Activated naive CD4-positive, alpha-beta T cell treated with anti-CD3 and anti-CD28 coated beads, Interleukin-2, amount 50 U/mL, for 16 hours (primary cell): ENCODE measurements around the gene CEBPZ.
"Not testable (repeated sequence)": the region's sequence is repeated elsewhere in the genome, so short reads cannot be mapped to it uniquely, and the experiment has no call there.

Experiments
- DNase-seq: peaks from one replicate; pipeline ENCODE4 v3.0.0-alpha.2; 2020

CEBPZ gene, protein sequence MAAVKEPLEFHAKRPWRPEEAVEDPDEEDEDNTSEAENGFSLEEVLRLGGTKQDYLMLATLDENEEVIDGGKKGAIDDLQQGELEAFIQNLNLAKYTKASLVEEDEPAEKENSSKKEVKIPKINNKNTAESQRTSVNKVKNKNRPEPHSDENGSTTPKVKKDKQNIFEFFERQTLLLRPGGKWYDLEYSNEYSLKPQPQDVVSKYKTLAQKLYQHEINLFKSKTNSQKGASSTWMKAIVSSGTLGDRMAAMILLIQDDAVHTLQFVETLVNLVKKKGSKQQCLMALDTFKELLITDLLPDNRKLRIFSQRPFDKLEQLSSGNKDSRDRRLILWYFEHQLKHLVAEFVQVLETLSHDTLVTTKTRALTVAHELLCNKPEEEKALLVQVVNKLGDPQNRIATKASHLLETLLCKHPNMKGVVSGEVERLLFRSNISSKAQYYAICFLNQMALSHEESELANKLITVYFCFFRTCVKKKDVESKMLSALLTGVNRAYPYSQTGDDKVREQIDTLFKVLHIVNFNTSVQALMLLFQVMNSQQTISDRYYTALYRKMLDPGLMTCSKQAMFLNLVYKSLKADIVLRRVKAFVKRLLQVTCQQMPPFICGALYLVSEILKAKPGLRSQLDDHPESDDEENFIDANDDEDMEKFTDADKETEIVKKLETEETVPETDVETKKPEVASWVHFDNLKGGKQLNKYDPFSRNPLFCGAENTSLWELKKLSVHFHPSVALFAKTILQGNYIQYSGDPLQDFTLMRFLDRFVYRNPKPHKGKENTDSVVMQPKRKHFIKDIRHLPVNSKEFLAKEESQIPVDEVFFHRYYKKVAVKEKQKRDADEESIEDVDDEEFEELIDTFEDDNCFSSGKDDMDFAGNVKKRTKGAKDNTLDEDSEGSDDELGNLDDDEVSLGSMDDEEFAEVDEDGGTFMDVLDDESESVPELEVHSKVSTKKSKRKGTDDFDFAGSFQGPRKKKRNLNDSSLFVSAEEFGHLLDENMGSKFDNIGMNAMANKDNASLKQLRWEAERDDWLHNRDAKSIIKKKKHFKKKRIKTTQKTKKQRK

DNA sequence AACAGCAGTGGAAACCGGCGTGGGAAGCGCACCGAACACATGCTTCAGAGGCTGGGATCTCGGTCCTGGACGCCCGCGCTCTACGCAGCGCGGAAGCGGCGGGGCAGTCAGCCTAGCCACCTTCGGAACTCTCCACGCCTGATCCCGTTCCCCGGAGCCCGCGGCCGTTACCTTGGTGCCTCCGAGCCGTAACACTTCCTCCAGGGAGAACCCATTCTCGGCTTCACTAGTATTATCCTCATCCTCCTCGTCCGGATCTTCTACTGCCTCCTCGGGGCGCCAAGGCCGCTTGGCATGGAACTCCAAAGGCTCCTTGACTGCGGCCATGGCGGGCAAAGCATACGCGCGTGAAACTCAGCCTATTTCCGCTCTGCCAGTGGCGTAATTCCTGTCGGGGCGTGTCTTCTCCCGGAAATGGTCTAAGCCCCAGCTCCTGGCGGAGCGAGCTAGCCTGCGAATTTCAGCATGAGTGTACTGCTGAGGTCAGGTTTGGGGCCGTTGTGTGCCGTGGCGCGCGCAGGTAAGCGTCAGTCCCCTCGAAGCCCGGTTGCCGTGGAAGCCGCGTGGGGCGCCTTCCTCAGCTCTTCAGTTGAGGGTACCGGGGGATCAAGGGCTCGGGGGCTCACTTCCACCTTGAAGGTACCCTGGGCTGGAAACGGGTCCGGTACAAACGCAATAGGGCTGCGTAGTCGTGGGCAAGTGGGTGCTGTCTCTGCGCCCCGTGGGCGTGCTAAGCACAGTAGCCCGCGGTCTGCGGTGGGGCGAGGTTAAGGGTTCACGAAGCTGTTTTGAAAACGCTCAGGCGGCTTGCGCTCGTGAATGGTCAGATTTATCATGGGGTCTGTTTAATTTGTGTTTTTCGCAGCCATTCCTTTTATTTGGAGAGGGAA is at the start of gene CEBPZ, which contains the start of gene NDUFAF7:
Gene CEBPZ, minus strand, starts transcription at position 356 of the 890 bp plus-strand sequence. Its CDS starts 29 bp downstream, at position 327.
Gene NDUFAF7, plus strand, starts transcription at position 418 of the 890 bp plus-strand sequence. Its CDS starts 48 bp downstream, at position 466.
- peak; percentile 88 for DNase-seq

DNA sequence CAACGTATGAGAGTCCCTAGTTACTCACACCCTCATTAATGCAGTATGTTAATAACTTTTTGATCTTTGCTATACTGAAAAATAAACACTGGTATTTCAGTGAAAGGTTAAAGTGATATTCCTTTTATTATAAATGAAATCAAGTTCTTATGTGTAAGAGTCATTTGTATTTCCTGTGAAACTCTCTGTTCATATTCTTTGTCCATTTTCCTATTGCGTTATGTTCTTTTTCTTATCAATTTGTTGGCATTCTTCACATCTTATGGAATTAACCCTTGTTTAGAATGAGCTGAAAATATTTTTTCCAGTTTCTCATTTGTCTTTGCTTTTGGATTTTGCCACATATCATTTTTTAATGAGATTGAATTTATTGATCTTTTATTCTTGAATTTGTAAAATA is 44.9 kb upstream of the CEBPZ start:
- DNase-seq: no peak

DNA sequence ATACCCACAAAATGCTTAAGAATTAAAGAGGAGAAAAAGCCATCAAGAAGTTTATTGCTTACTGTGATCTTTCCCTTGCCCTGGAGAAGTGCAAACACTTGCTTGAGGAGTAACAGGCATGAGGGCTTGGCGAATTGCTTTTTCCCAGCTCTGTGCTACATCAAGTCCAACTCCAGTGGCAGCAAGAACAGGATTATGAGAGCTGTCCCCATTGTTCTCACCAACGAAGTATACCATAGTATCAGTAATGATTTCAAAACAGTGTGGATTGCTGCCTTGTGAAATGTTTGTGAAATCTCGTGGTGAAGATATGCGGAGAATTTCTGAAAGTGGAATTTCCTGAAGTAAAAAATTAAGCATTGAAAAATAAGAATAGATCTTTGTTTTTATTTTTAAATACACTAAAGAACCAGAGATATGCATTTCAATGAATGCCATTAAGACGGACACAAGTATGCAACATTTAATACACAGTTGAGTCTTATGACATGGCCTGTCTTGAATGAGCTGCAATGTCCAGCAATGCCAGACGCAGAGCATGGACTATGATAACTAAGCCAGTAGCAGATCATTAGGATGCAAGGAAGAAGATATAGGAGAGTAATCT is 43.1 kb upstream of the CEBPZ start:
- DNase-seq: no peak

DNA sequence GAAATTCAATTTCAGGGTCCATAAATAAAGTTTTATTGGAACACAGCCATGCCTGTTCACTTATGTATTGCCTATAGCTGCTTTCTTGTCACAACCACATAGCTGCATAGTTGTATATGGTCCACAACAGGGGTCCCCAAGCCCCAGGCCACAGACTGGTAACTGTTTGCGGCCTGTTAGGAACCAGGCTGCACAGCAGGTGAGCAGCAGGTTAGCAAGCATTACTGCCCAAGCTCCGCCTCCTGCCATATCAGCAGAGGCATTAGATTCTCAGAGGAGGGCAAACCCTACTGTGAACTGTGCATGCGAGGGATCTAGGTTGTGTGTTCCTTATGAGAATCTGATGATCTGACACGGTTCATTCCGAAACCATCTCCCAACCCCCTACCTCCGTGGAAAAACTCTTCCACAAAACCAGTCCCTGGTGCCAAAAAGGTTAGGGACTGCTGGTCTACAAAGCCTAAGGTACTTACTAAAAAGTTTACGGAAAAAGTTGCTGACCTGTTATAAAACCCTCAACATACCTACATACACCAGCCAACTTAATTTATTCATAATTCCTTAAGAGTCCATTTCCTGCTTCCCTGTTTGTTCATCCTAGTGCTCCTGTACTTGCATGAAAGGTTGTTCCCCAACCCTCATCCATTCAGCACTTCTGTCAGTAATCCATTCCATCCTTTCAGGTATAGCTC is 40.1 kb upstream of the CEBPZ start:
- no peak for DNase-seq

DNA sequence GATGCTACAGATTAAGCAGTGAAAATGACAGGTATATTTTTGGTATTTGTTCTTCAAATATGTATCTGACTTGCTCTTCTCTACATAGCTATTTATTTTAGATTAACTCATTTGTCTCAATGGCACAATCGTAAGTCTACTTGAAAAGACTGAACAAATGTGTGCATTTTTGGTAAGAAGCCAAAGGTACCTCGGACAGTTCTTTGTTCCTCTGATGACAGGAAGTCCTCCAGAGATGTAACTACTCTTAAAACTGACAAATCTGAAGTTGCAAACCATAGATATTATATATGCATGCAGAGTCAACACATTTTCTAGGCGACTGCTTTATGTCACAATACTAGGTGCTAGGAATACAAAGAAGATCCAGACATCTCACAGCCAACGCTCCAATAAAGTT is 36.7 kb upstream of the CEBPZ start:
- no peak for DNase-seq

DNA sequence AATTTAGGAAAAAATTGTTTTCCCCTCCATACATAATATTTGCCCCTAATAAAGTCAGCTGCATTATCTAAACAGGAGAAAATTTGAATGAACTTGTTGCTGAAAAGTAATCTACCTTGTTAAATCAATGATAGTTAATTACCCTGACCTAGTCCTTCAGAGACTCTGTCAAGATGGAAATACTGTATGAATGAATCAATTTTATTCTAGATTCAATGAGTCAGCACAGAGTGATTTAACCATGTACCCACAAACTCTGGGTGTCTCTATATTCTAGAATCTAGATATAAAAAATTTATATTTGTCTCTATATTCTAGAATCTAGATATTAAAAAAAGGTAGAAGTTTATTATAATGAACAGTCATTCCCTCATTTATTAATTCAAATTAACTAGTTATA is 36.3 kb upstream of the CEBPZ start:
- DNase-seq: no peak

DNA sequence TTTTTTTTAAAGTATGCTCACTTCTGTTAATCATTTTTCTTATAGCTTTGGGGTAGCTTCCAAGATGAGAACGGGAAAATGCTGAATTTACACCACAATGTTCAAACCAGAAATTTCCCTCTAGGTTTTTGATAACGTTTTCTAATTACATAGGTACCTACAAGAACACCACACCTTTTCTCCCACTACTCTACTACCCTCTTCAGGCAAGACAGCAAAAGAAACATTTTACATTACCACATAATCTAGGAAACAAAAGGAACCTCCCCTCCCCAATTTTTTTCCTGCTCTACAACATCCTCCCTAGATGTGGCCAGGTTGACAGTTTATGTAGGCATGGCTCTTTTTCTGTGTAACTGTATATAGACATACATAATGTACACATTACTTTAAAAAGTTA is 32.4 kb upstream of the CEBPZ start:
- no peak for DNase-seq

DNA sequence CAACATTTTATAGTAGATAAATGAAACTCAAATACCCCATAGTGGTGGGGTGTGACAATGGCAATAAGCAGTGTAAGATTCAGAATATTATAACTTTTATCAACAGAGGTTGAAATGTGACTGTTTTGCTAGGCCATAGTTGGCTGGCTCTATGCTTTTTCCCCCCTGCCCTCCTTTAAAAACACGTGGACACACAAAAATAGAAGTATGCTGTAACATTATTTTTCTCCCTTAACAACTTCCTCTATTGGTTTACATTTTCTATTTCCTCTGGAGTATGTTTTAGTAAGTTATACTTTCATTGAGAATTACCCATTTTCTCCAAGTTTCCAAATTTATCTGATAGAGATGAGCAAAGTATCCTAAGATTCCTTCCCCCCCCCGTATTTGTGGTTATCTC is 31.1 kb upstream of the CEBPZ start:
- DNase-seq: no peak

DNA sequence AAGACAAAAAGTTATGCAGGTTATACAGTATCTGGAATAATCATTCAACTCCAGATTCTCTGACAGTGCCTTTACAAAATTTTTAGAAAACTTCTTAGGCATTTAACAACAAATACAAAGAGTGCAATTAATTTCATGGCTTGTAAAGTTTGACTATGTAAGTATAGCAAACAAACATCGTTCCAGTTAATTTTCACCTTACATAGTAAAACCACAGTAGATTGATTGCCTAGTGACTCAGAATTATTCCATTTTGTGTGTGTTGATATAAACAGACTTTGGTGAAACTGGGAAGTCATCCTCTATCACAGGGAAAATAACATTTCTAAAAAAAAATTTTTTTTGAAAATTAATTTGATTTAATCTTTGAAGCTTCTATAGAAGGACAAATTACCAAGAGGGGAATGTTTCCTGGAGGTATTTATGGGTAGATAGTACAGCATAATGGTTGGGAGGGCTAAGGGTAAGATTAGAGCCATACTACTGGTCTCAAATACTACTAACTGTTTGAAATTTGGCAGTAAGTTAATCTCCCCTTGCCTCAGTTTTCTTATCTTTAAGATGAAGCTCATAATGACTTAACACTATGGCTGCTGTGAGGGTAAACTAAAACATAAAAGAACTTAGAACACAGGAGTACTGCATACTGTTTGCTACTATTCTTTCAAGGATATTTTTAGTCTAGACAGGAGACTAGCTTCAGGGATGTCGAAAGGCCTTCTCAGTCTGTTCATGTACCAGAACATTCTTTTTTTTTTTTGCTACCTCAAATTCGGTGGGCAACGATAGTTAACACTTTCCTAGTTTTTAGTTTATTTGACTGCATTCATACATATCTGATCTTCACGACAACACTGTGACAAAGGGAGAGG is 19.7 kb upstream of the CEBPZ start:
- DNase-seq: no peak

DNA sequence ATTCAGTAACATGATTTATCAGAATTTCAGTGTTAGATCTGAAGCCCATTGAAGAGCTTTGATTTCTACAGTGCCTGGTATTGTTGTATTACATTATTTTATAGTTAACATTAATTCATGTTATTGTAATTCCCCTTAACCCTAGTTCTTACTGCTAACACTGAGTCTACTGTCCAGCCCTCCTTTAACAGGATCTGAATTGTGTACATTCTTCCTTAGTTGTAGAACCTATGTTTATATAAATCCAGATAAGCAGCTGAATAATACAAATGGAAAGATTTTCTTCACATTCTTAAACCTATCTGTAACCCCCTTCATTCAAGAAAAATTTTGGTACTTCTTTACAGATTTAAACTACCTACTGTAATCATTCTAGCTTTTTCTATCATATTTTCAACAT is 14.8 kb upstream of the CEBPZ start:
- no peak for DNase-seq

DNA sequence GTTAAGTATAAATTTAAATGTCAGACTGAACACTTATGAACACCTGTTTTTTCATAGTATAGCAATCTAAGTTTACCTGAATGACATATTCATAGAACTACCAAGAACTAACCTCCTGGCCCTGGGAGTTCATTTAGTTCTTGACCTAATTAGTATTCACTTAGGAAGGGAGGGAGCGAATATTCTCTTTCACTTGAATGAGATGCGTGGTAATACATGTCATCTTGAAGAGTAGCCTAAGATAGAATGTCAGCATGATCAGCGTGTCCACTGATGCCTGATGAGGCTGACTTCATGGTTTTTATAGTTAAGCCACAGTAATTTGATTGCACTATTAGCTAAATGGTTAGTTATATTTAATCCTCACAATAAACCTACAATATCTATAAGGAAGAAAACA is 13.4 kb upstream of the CEBPZ start:
- DNase-seq: no peak

DNA sequence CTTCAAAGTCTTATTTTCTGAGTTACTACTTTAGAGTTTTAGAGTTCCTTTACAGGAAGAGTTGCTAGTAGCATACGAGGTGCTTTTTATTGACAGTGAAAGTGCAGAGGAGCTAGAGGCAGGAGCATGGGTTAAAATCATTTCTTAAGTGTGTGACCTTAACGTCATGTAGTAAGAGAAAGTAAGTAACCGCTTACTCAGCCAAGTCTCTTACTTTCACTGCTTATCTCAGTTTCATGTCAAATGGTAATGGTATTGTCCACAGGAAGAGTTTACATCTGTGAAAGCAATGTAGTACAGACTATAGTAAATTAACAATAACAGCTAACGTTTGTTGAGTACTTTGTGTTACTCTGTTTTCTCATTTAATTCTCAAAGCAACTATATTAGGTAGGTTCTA is 12.6 kb upstream of the CEBPZ start:
- DNase-seq: no peak

DNA sequence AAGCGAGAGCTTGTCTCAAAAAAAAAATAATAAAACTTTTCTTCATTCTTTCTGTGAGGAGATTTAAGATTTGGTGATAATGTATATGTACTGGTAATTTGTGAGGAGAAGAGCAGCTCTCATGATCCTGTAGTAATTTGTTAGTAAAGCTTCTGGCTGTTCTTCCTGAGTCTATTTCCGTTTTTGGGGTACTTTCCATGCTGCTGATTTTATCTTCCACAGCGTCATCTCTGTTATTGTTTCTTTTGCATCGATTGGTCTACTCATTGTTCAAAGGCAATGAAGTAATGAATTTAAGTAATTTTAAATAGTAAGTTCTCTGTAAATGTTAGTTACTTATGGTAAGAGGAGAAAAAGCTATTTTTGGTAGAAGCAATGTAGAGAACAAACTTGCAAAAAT is 12.0 kb upstream of the CEBPZ start:
- DNase-seq: no peak

DNA sequence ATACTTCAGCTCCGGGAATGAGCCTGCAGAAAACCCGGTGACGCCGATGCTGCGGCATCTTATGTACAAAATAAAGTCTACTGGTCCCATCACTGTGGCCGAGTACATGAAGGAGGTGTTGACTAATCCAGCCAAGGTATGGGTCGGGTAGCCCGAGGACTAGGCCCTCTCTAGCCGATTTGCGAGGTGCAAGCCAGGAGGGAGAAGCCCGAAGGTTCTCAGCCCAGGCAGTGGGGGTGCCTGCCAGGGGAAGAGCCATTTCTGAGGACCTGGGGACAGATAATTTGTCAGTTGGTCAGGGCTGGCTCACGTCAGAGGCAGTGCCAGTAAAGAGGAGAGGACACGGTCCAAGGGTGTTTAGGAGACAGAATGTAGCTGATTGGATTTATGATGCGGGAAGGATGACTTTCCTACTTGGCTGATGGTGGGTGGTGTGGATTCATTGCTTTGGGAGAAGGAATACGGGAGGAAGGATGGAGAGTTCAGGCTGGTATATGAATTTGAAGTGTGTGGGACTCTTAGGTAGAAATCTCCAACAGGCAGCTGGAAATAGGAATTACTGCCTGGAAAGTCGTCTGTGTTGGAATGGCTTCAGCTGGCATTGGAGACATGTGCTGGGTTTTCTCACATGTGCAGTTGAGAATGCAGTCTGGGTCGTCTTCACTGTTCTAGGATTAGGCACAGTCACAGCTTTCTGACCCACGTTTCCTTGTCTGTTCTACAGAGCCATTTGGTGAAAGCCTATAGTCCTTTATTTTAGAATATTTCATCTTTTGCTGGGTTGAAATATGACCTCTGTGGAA is 936 bp upstream of the CEBPZ start:
- DNase-seq: no peak

DNA sequence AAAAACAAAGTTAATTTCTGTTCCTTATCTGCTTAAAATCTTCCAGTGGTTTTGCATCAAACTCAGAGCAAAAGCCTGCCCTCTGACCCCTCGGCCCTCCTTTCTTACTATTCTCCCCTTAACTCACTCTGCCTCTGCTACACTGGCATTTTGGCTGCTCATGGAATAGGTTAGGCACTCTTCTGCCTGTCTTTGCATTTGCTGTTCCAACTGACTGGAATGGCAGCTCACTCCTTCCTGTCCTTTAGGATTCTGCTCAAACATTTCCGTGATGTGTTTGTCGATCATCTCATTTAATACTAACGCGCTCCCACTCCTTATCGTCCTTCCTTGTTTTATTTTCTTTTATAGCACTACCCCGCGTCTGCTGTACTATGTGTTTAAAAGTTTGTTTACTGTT is 815 bp downstream of the CEBPZ start:
- DNase-seq: no peak

DNA sequence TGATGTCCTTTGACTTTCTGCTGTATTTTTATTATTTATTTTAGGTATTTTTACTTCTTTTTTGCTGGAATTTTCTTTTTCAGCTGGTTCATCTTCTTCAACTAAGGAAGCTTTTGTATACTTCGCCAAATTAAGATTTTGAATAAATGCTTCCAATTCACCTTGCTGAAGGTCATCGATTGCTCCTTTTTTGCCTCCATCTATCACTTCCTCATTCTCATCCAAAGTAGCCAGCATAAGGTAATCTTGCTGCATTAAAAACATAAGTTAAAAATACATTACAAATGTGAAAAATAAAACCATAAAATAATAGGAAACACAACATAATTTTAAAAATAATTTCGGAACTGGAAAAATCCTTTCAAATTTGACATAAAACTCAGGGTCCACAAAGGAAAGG is 2.6 kb downstream of the CEBPZ start:
- no peak for DNase-seq

DNA sequence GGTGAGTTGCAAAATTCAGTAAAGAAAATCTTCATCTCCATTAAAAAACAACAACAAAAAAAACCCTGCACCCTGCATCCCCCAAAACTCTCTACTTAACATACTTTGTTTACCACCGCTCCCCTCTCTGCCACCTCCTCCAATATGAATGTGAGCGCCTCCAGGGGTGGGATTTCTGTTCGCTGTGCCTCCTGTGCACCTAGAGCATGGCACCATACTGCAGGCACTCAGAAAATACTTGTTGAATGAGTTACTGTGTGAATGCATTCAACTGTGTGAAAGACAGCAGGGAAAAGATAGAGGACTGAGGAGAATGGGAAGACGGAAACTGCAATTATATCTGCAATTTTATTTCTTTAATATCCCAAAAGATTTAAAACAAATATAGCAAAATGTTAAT is 4.5 kb downstream of the CEBPZ start:
- DNase-seq: no peak

DNA sequence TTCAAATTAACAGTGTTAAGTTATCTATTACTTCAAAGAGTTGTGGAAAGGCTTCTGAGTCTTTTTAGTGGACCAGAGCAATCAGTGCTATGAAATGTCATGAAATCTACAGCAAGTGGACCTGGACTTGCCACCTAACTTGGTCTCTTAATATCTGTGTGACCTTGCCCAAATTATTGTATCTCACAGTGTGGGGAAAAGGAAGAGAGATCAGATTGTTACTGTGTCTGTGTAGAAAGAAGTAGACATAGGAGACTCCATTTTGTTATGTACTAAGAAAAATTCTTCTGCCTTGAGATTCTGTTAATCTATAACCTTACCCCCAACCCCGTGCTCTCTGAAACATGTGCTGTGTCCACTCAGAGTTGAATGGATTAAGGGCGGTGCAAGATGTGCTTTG is 6.3 kb downstream of the CEBPZ start:
- not testable (repeated sequence) for DNase-seq

DNA sequence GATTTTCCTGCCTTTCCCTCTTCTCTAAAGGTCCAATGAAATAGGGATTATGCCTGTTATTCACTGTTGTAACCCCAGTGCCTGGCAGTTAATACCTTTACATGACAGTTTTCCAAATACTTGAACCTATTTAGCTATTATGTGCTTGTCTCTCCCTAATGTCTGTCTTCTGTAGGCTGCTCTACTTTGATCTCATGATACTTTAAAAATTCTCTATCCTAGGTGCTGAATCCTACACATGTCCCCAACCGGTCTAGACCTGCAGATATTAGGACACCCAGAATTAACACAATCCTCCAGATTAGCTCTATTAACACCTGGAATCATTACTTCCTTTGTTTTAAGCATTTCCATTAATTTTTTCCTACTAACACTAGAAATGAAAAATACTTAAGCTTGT is 7.3 kb downstream of the CEBPZ start:
- DNase-seq: no peak

DNA sequence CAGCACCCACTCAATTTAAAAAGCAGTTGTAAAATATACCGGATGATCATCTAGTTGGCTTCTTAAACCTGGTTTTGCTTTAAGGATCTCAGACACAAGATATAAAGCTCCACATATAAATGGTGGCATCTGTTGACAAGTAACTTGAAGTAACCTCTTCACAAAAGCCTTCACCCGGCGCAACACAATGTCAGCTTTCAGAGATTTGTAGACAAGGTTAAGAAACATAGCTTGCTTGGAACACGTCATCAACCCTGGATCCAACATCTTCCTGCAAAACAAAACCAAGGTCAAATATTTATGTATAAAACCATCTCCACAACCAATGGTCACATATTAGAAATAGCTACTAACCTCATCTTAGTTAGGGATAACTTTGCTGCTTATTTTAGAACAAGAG is 8.3 kb downstream of the CEBPZ start:
- no peak for DNase-seq
